ENCODE results near the gene SCLY.
A peak's percentile ranks its signal among the peaks of the same experiment; 100 is the strongest.

Gene SCLY

DNA sequence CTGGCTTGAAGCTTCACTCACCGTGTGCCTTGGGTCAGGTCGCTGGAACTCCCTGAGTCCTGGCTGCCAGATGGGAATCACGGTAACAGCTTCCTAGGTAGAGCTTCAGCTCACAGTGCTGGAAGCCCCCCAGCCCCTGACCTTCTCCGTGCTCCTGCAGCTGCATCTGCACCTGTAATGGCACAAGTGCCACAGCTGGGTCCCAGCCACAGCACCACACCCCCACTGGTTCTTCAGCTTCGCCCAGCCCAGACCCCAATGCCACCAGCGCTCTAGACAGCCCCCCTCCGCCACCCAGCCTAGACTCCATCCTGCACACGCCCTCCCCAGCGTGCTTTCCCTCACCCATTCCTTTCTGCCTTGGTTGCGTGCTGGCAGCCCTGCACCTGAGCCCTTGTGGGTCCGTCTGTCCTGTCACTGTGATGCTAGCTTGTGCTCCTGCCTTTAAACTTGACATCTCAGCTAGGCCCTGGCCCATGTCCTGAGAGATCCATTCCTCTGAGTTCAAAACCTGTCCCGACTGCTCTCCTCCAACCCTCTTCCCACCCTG is 31.8 kb downstream of the SCLY start:
- no peak overlapping the region for H2BK15ac ChIP-seq (ENCODE audit: low read length)
- H3K4me3 ChIP-seq (ENCODE audit: low read length in 2 of 2), result peak overlapping the region in 1 of 2 donors; percentile 53
- no peak overlapping the region for H2BK120ac ChIP-seq (ENCODE audit: low read depth, low read length)
- H3K36me3 ChIP-seq (replicated peaks in 1 of 2; ENCODE audit: control insufficient read depth in 2 of 2, insufficient read depth in 2 of 2, low read length in 2 of 2), result peaks cover 8 to 23% of the 10 kb centered on the region in 2 donors
- peak overlapping the region; percentile 24 for H4K8ac ChIP-seq (ENCODE audit: low read depth, low read length)
- H3K4me2 ChIP-seq (ENCODE audit: insufficient read depth, low read length, poor library complexity, severe bottlenecking), result no peak overlapping the region
- no peak overlapping the region for H4K91ac ChIP-seq (ENCODE audit: low read depth, low read length, poor library complexity)
- no peak for DNase-seq (ENCODE audit: low spot score)
- H3K23ac ChIP-seq (ENCODE audit: low read depth, low read length, poor library complexity), result no peak overlapping the region
- no peak overlapping the region for H3K27ac ChIP-seq (replicated peaks; ENCODE audit: low read length)
- H3K4me1 ChIP-seq (ENCODE audit: control insufficient read depth in 2 of 2, insufficient read depth in 1 of 2, low read depth in 1 of 2, low read length in 2 of 2), result peaks cover 2 to 3% of the 10 kb centered on the region in 2 donors
- H3K4ac ChIP-seq (ENCODE audit: low read length), result no peak overlapping the region
- H3K14ac ChIP-seq (ENCODE audit: low read length), result no peak overlapping the region
- H2BK5ac ChIP-seq (ENCODE audit: low read length), result no peak overlapping the region
- no peak overlapping the region for H2AK5ac ChIP-seq (ENCODE audit: low read depth, low read length)
- H3K18ac ChIP-seq (ENCODE audit: low read length), result no peak overlapping the region
- no peak overlapping the region for H2AFZ ChIP-seq (ENCODE audit: low read length)
- no peaks in the 10 kb centered on the region for H3K79me1 ChIP-seq (ENCODE audit: low read depth, low read length)
- peak overlapping the region; percentile 54 for H3K9ac ChIP-seq (ENCODE audit: low read depth, low read length, poor library complexity)
- no CpG with 5 or more reads among the region's 12 CpGs for WGBS, 2 donors (ENCODE audit: extremely low coverage in 2 of 2, insufficient read length in 2 of 2, insufficient replicate concordance in 1 of 2)
- no peaks in the 10 kb centered on the region for H3K27me3 ChIP-seq (ENCODE audit: control insufficient read depth in 3 of 3, insufficient read depth in 3 of 3, low read depth in 1 of 3, low read length in 3 of 3)
- H3K9me3 ChIP-seq (replicated peaks in 1 of 2; ENCODE audit: control insufficient read depth in 2 of 2, insufficient read depth in 1 of 2, low read depth in 1 of 2, low read length in 2 of 2), result no peaks in the 10 kb centered on the region
- H2BK12ac ChIP-seq (ENCODE audit: low read length), result no peak overlapping the region

DNA sequence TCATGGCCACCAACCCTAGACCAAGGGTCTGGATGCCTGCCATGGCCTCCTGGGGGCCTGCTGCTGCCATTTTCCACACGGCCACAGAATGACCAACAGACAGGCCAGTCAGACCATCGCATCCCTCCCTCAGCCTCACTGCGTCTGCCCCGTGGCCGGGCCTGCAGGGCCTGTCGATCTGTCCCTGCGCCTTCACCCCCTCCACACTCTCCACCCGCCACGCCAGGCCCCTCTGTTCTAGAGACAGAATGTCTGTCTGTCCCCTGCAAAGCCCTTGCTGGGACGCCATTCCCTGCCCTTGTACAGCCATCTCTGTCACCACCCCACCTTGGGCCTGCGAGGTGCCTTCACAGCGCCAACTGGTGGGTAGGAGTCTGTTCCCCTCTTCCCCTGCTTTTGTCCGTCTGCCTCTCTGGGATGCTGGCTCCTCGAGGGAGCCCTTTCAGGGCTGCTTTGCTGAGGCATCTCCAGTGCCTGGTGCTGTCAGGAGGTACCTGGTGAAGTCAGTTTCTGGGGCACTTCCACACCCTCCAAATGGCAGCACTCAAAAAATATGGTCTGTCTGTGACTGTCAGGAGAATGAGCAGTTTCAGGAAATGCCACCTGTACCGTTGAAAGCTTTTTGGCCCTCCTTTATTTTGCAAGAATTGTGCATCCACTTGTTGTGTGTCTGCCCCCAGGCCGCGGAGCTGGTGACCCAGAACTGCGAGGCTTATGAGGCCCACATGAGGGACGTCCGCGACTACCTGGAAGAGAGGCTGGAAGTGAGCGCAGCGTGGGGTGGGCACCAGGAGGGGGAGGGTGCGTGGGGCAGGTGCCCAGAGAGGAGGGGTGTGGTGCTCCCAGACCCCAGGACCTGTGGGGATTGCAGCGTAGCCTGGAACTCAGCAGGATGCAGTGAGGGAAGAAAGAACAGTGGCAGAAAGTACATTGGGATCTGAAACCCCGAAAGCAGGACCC is 32.7 kb downstream of the SCLY start:
- Histone ChIP-seq H3K9me3 (replicated peaks in 1 of 2; ENCODE audit: control insufficient read depth in 2 of 2, insufficient read depth in 1 of 2, low read depth in 1 of 2, low read length in 2 of 2) (peaks cover 0 to 4% of the 10 kb centered on the region in 2 donors), H2AK5ac (ENCODE audit: low read depth, low read length) (no peak overlapping the region), H4K8ac (ENCODE audit: low read depth, low read length) (no peak overlapping the region), H2BK15ac (ENCODE audit: low read length) (no peak overlapping the region), H3K79me1 (ENCODE audit: low read depth, low read length) (no peaks in the 10 kb centered on the region), H3K4me1 (ENCODE audit: control insufficient read depth in 2 of 2, insufficient read depth in 1 of 2, low read depth in 1 of 2, low read length in 2 of 2) (peaks cover 2 to 3% of the 10 kb centered on the region in 2 donors), H3K4me3 (ENCODE audit: low read length in 2 of 2) (no peak overlapping the region), H3K9ac (ENCODE audit: low read depth, low read length, poor library complexity) (no peak overlapping the region), H3K36me3 (replicated peaks in 1 of 2; ENCODE audit: control insufficient read depth in 2 of 2, insufficient read depth in 2 of 2, low read length in 2 of 2) (peaks cover 8 to 23% of the 10 kb centered on the region in 2 donors), H3K4me2 (ENCODE audit: insufficient read depth, low read length, poor library complexity, severe bottlenecking) (no peak overlapping the region), H3K27ac (replicated peaks; ENCODE audit: low read length) (no peak overlapping the region), H3K27me3 (ENCODE audit: control insufficient read depth in 3 of 3, insufficient read depth in 3 of 3, low read depth in 1 of 3, low read length in 3 of 3) (peaks cover 0 to 2% (median 0%) of the 10 kb centered on the region in 3 experiments), H2BK12ac (ENCODE audit: low read length) (no peak overlapping the region), H4K91ac (ENCODE audit: low read depth, low read length, poor library complexity) (no peak overlapping the region), H3K23ac (ENCODE audit: low read depth, low read length, poor library complexity) (no peak overlapping the region), H2AFZ (ENCODE audit: low read length) (no peak overlapping the region), H3K4ac (ENCODE audit: low read length) (no peak overlapping the region), H2BK120ac (ENCODE audit: low read depth, low read length) (no peak overlapping the region), H3K14ac (ENCODE audit: low read length) (no peak overlapping the region), H3K18ac (ENCODE audit: low read length) (no peak overlapping the region), H2BK5ac (ENCODE audit: low read length) (no peak overlapping the region)
- DNase-seq (ENCODE audit: low spot score), result no peak
- no CpG with 5 or more reads among the region's 26 CpGs for WGBS, 2 donors (ENCODE audit: extremely low coverage in 2 of 2, insufficient read length in 2 of 2, insufficient replicate concordance in 1 of 2)

- no CpG with 5 or more reads among the region's 17 CpGs for WGBS, 2 donors (ENCODE audit: extremely low coverage in 2 of 2, insufficient read length in 2 of 2, insufficient replicate concordance in 1 of 2)
- no peak overlapping the region for H3K4me2 ChIP-seq (ENCODE audit: insufficient read depth, low read length, poor library complexity, severe bottlenecking)
- H2BK120ac ChIP-seq (ENCODE audit: low read depth, low read length), result no peak overlapping the region
- H3K4me1 ChIP-seq (ENCODE audit: control insufficient read depth in 2 of 2, insufficient read depth in 1 of 2, low read depth in 1 of 2, low read length in 2 of 2), result peaks cover 2 to 3% of the 10 kb centered on the region in 2 donors
- H4K91ac ChIP-seq (ENCODE audit: low read depth, low read length, poor library complexity), result no peak overlapping the region
- peaks cover 6 to 23% of the 10 kb centered on the region in 2 donors for H3K36me3 ChIP-seq (replicated peaks in 1 of 2; ENCODE audit: control insufficient read depth in 2 of 2, insufficient read depth in 2 of 2, low read length in 2 of 2)
- H2BK12ac ChIP-seq (ENCODE audit: low read length), result no peak overlapping the region
- H3K14ac ChIP-seq (ENCODE audit: low read length), result no peak overlapping the region
- no peak overlapping the region for H2AFZ ChIP-seq (ENCODE audit: low read length)
- peak overlapping the region; percentile 7 for H3K9ac ChIP-seq (ENCODE audit: low read depth, low read length, poor library complexity)
- no peak overlapping the region for H2BK5ac ChIP-seq (ENCODE audit: low read length)
- no peak overlapping the region for H3K23ac ChIP-seq (ENCODE audit: low read depth, low read length, poor library complexity)
- H2AK5ac ChIP-seq (ENCODE audit: low read depth, low read length), result no peak overlapping the region
- H3K18ac ChIP-seq (ENCODE audit: low read length), result no peak overlapping the region
- no peak overlapping the region for H3K4ac ChIP-seq (ENCODE audit: low read length)
- H3K4me3 ChIP-seq (ENCODE audit: low read length in 2 of 2), result no peak overlapping the region
- H3K27me3 ChIP-seq (ENCODE audit: control insufficient read depth in 3 of 3, insufficient read depth in 3 of 3, low read depth in 1 of 3, low read length in 3 of 3), result peaks cover 0 to 2% (median 0%) of the 10 kb centered on the region in 3 experiments
- no peak overlapping the region for H2BK15ac ChIP-seq (ENCODE audit: low read length)
- DNase-seq (ENCODE audit: low spot score), result no peak
- no peak overlapping the region for H4K8ac ChIP-seq (ENCODE audit: low read depth, low read length)
- no peaks in the 10 kb centered on the region for H3K79me1 ChIP-seq (ENCODE audit: low read depth, low read length)
- no peak overlapping the region for H3K27ac ChIP-seq (replicated peaks; ENCODE audit: low read length)
- peaks cover 0 to 4% of the 10 kb centered on the region in 2 donors for H3K9me3 ChIP-seq (replicated peaks in 1 of 2; ENCODE audit: control insufficient read depth in 2 of 2, insufficient read depth in 1 of 2, low read depth in 1 of 2, low read length in 2 of 2)
Measured at GRCh38 chr2:238094438-238095022, 33.7 kb downstream of the SCLY start.

GRCh38 chr2:238095143-238095542 is 34.3 kb downstream of the SCLY start:
- Histone ChIP-seq H3K14ac (ENCODE audit: low read length) (no peak overlapping the region), H2BK15ac (ENCODE audit: low read length) (no peak overlapping the region), H3K4ac (ENCODE audit: low read length) (no peak overlapping the region), H3K4me1 (ENCODE audit: control insufficient read depth in 2 of 2, insufficient read depth in 1 of 2, low read depth in 1 of 2, low read length in 2 of 2) (peaks cover 2 to 3% of the 10 kb centered on the region in 2 donors), H4K8ac (ENCODE audit: low read depth, low read length) (no peak overlapping the region), H3K27ac (replicated peaks; ENCODE audit: low read length) (no peak overlapping the region), H3K23ac (ENCODE audit: low read depth, low read length, poor library complexity) (no peak overlapping the region), H3K9me3 (replicated peaks in 1 of 2; ENCODE audit: control insufficient read depth in 2 of 2, insufficient read depth in 1 of 2, low read depth in 1 of 2, low read length in 2 of 2) (peaks cover 0 to 4% of the 10 kb centered on the region in 2 donors), H3K27me3 (ENCODE audit: control insufficient read depth in 3 of 3, insufficient read depth in 3 of 3, low read depth in 1 of 3, low read length in 3 of 3) (peaks cover 0 to 2% (median 0%) of the 10 kb centered on the region in 3 experiments), H2AK5ac (ENCODE audit: low read depth, low read length) (no peak overlapping the region), H2BK5ac (ENCODE audit: low read length) (no peak overlapping the region), H3K79me1 (ENCODE audit: low read depth, low read length) (no peaks in the 10 kb centered on the region), H3K4me2 (ENCODE audit: insufficient read depth, low read length, poor library complexity, severe bottlenecking) (no peak overlapping the region), H3K9ac (ENCODE audit: low read depth, low read length, poor library complexity) (no peak overlapping the region), H2BK120ac (ENCODE audit: low read depth, low read length) (no peak overlapping the region), H3K4me3 (ENCODE audit: low read length in 2 of 2) (no peak overlapping the region), H2BK12ac (ENCODE audit: low read length) (no peak overlapping the region), H3K18ac (ENCODE audit: low read length) (no peak overlapping the region), H4K91ac (ENCODE audit: low read depth, low read length, poor library complexity) (no peak overlapping the region), H3K36me3 (replicated peaks in 1 of 2; ENCODE audit: control insufficient read depth in 2 of 2, insufficient read depth in 2 of 2, low read length in 2 of 2) (peaks cover 6 to 21% of the 10 kb centered on the region in 2 donors), H2AFZ (ENCODE audit: low read length) (no peak overlapping the region)
- no peak for DNase-seq (ENCODE audit: low spot score)
- WGBS, 2 donors (ENCODE audit: extremely low coverage in 2 of 2, insufficient read length in 2 of 2, insufficient replicate concordance in 1 of 2), result no CpG with 5 or more reads among the region's 7 CpGs

Data from neuronal stem cell (in vitro differentiated cells).